K562 (cell line): ENCODE measurements around the gene TFCP2. TPM values are rescaled to one million over a fixed set of nuclear protein-coding genes. Genes with fewer than 3 reads are reported as not detected.

Source experiments
- CEBPZ ChIP-seq: fragments of 150-350 bp; IDR thresholded peaks from 2 replicates; pipeline ENCODE4 v1.6.1; 2014; ENCODE audit warnings: low read depth, mild to moderate bottlenecking, low read length, borderline replicate concordance
- KLF6 ChIP-seq: fragments of 250-450 bp; sonication (Bioruptor Pico); IDR thresholded peaks from 2 replicates; pipeline ENCODE4 v1.4.0; 2020; ENCODE audit warnings: mild to moderate bottlenecking, moderate library complexity, borderline replicate concordance
- MITF ChIP-seq: IDR thresholded peaks from 2 replicates; pipeline ENCODE4 v1.6.1; 2014; ENCODE audit warnings: antibody characterized with exemption
- NFYB ChIP-seq: IDR thresholded peaks from 2 replicates; pipeline ENCODE4 v1.6.1; 2011; ENCODE audit warnings: mild to moderate bottlenecking, moderate library complexity; ENCODE audit not compliant: insufficient read length; ENCODE audit errors: extremely low read depth
- POLR3G ChIP-seq: IDR thresholded peaks from 2 replicates; pipeline ENCODE4 v1.6.1; 2011; ENCODE audit not compliant: insufficient read length, insufficient replicate concordance; ENCODE audit errors: extremely low read depth
- RBM14 ChIP-seq: fragments of 200-400 bp; formaldehyde crosslinking; IDR thresholded peaks from 2 replicates; pipeline ENCODE4 v1.6.1; 2018; ENCODE audit warnings: low read depth, mild to moderate bottlenecking, low read length, moderate library complexity, borderline replicate concordance; ENCODE audit not compliant: insufficient read depth
- SMAD3 ChIP-seq: fragments of 450-650 bp; formaldehyde crosslinking; conservative IDR thresholded peaks from 2 replicates; pipeline ENCODE4 v1.4.0; 2020; ENCODE audit warnings: mild to moderate bottlenecking
- SRF ChIP-seq, 2 experiments: fragments of 250-450, 450-650 bp in 1 of 2; sonication (Bioruptor Pico) in 1 of 2; sonication (generic) in 1 of 2; formaldehyde crosslinking; IDR thresholded peaks; 2 replicates each; pipeline versions ENCODE4 v1.5.0 to v1.5.1; 2020 to 2022; ENCODE audit warnings: mild to moderate bottlenecking in 1 of 2, missing genetic modification reagents in 1 of 2
- ZBTB11 ChIP-seq, 3 experiments: fragments of 200-800 bp in 1 of 3; fragments of 250-450 bp in 1 of 3; fragments of 450-650 bp in 1 of 3; sonication (Bioruptor Pico) in 1 of 3; sonication (Bioruptor generic) in 1 of 3; formaldehyde crosslinking in 1 of 3; IDR thresholded peaks; 2 replicates each; pipeline versions ENCODE4 v1.6.1 to v1.8.0; 2016 to 2022; ENCODE audit warnings: mild to moderate bottlenecking in 2 of 3, missing genetic modification characterization in 2 of 3, missing compliant biosample characterization in 1 of 3, moderate library complexity in 1 of 3
- ZNF175 ChIP-seq: fragments of 200-800 bp; sonication (Bioruptor generic); IDR thresholded peaks from 2 replicates; pipeline ENCODE4 v1.6.1; 2016; ENCODE audit warnings: low read depth, mild to moderate bottlenecking, missing genetic modification characterization, missing compliant biosample characterization
- ZNF197 ChIP-seq: fragments of 200-800 bp; sonication (Bioruptor generic); IDR thresholded peaks from 2 replicates; pipeline ENCODE4 v1.6.1; 2016; ENCODE audit warnings: low read depth, missing genetic modification characterization, missing compliant biosample characterization
- ZNF217 ChIP-seq: sonication (generic); formaldehyde crosslinking; IDR thresholded peaks from 2 replicates; pipeline ENCODE4 v1.8.0; 2022; ENCODE audit warnings: mild to moderate bottlenecking, missing genetic modification reagents
- ZNF764 ChIP-seq: fragments of 250-450 bp; sonication (Bioruptor Pico); IDR thresholded peaks from 2 replicates; pipeline ENCODE4 v1.4.0; 2020; ENCODE audit warnings: low read depth, mild to moderate bottlenecking, moderate library complexity
- polyA plus RNA-seq, 8 experiments: library from polyadenylated mRNA; depleted of rRNA in 4 of 8; stranded (reverse) in 5 of 8; unstranded in 3 of 8; fragments of >200 nt; fragmentation: Nextera tagmentation in 2 of 8; fragmentation: Illumina TruSeq in 1 of 8; extraction: Ambion mirVana in 2 of 8; extraction: Trizol in 1 of 8; gene quantifications; 2 replicates each; pipeline versions ENCODE4 v1.2.1 to v1.2.3, GENCODE V29; 2011 to 2014; ENCODE audit warnings: inconsistent platforms in 1 of 8, missing spikeins in 1 of 8
- total RNA-seq, 7 experiments: library from RNA; depleted of rRNA in 6 of 7; stranded (reverse); fragments of >200 nt in 6 of 7; fragmentation: Illumina TruSeq in 2 of 7; extraction: Trizol in 2 of 7; gene quantifications; 2 replicates each; pipeline versions ENCODE4 v1.2.1 to v1.2.3, GENCODE V29; 2011 to 2021; ENCODE audit warnings: low replicate concordance in 1 of 7
- TF ChIP-seq, protein P1 (sequence below), 3 experiments: IDR thresholded peaks in 2 of 3; conservative IDR thresholded peaks in 1 of 3; 2 replicates each; pipeline ENCODE4 v1.5.1; 2011 to 2012; ENCODE audit warnings: low read length in 3 of 3, mild to moderate bottlenecking in 3 of 3, control low read depth in 2 of 3, improper control_type of control experiment in 1 of 3, inconsistent platforms in 1 of 3, low read depth in 1 of 3, mixed read lengths in 1 of 3, moderate library complexity in 1 of 3; ENCODE audit not compliant: insufficient read depth in 2 of 3

The TFCP2 gene
- total and polyA plus RNA-seq, 9 of the 15 experiments (the other 6 are each of a cell fraction or from before 2014, with no cell fraction given) = 8.0 to 38.9 (median 19.3) TPM

- TF ChIP-seq ZBTB11 (CRISPR knock-in tag; IDR thresholded peaks at IDR 0.05) (peak in 2 of 3 experiments; percentile 81 to 97; a peak in 4 of 6 replicates), POLR3G (no peak), NFYB (peak; percentile 86), CEBPZ (no peak), SMAD3 (CRISPR knock-in tag) (no peak), ZNF764 (CRISPR knock-in tag) (no peak), SRF (CRISPR knock-in tag; IDR thresholded peaks at IDR 0.05) (peak in 1 of 2 experiments; percentile 9; a peak in 1 of 4 replicates), KLF6 (no peak), RBM14 (no peak), ZNF175 (CRISPR knock-in tag) (peak; percentile 71; the same call in 1 of the 2 replicates), MITF (no peak; the same call in 1 of the 2 replicates), ZNF197 (CRISPR knock-in tag) (no peak), ZNF217 (CRISPR knock-in tag) (no peak)
- TF ChIP-seq, protein P1, sequence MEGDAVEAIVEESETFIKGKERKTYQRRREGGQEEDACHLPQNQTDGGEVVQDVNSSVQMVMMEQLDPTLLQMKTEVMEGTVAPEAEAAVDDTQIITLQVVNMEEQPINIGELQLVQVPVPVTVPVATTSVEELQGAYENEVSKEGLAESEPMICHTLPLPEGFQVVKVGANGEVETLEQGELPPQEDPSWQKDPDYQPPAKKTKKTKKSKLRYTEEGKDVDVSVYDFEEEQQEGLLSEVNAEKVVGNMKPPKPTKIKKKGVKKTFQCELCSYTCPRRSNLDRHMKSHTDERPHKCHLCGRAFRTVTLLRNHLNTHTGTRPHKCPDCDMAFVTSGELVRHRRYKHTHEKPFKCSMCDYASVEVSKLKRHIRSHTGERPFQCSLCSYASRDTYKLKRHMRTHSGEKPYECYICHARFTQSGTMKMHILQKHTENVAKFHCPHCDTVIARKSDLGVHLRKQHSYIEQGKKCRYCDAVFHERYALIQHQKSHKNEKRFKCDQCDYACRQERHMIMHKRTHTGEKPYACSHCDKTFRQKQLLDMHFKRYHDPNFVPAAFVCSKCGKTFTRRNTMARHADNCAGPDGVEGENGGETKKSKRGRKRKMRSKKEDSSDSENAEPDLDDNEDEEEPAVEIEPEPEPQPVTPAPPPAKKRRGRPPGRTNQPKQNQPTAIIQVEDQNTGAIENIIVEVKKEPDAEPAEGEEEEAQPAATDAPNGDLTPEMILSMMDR (IDR thresholded peaks at IDR 0.05 in 2 of 3, conservative IDR thresholded peaks at IDR 0.05 in 1 of 3; ENCODE audit: insufficient read depth in 2 of 3, low read depth in 1 of 3, low read length in 3 of 3) = no peak
Observed at GRCh38 chr12:51172515-51173431, at the start of gene TFCP2 (continued).
